Posterior vena cava (tissue), 2 donors: ENCODE data around the gene DCHS1. TPM values are rescaled to one million over a fixed set of nuclear protein-coding genes. Genes with fewer than 3 reads are reported as not detected.

Experiments used
- DNase-seq: peaks from one replicate; pipeline ENCODE4 v3.0.0-alpha.2; 2020; ENCODE audit warnings: low spot score
- intact Hi-C, 2 donors: fragments of 100-400 bp; cut with DNase I; formaldehyde crosslinking; loops; one replicate each; pipeline versions ENCODE4 v1.14.1 to v1.14.2; 2022 to 2023
- total RNA-seq, 2 donors: library from RNA; stranded (reverse); fragmentation: NEBNext Ultra II Directional; extraction: Animal tissue kit (Norgen Biotek cat#: 25700); gene quantifications; one replicate each; pipeline ENCODE4 v1.2.1, GENCODE V29; 2021
- donor health status: DM: yes; HTN: yes; CAD: no.
- donor health status: DM: yes; HTN: yes; CAD: no.

Gene DCHS1
- total RNA-seq, 2 donors from 2014 or later: 28.9 to 42.3 TPM

DNA sequence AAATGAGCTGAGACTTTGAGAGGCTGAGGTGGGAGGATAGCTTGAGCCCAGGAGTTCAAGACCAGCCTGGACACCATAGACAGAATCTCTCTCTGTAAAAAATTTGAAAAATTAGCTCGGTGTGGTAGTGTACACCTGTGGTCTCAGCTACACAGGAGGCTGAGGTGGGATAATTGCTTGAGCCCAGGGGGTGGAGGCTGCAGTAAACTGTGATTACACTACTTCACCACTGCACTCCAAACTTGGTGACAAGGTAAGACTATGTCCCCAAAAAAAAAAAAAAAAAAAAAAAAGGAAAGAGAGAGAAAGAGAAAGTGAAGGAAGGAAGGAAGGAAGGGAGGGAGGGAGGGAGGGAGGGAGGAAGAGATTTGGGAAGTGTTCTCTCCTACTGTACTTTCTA, 77.5 kb downstream of the DCHS1 start:
- DNase-seq: no peak
- intact Hi-C loops: no loop called here

DNA sequence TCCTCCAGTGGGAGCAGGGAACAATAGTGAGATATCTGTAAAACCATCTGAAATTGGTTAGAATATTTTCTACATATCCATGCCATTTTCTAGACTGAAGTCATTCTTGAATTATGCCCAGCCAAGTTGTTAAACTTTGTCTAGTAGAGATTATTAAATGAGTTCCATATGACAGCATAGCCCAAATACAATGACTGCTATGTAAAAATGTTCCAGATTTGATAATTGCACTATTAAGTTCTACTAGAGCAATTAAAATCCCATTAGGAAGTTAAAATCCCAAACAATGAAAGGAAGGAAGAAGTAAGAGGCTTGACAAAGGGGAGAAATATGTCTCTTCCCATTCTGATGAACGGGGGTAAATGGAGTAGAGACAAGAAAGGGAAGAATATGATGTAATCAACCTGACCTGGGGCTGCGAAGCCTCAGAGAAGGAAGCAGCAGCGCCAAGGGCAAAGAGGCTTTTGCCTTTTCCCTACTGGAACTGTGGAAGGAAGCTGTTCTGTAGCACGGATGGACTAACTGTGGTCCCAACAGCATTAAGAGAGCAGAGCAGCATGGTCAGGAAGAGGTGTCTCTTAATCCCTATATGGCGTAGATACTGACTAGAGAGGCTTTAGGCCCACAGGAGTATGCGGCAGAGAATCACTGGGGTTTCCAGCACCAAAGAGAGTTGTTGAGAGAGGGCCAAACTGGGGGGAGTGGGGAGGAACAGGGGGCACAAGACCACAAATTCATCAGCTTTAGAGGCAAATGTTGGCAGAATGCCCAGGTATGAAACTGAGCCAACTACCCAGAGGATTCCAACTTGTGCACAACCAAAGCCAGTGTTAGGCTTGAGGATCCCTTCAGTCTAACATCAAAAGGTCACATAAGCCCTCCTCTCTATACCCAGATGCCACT, 78.9 kb downstream of the DCHS1 start:
- intact Hi-C loops: no loop called here
- no peak for DNase-seq

DNA sequence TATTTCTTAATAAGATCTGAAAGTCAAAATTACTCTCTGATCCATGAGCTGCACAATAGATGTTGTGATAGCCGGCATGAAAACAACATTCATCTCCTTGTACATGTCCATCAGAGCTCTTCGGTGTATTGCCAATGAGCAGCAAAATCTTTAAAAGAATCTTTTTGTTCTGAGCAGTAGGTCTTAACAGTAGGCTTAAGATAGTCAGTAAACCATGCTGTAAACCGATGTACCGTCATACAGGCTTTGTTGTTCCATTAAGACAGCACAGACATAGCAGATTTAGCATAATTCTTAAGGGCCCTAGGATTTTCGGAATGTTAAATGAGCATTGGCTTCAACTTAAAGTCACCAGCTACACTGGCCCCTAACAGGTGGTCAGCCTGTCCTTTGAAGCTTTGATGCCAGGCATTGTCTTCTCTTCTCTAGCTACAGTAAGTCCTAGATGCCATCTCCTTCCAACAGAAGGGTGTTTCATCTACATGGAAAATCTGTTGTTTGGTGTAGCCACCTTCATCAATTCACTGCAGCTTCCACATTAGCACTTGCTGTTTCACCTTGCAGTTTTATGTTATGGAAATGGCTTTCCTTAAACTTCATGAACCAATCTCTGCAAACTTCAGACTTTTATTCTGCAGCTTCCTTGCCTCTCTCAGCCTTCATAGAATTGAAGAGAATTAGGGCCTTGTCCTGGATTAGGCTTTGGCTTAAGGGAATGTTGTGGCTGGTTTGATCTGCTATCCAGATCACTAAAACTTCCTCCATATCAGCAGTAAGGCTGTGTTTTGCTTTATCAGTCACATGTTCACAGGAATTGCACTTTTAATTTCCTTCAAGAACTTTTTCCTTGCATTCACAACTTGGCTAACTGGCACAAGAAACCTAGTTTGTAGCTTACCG, 80.5 kb downstream of the DCHS1 start:
- DNase-seq: no peak
- intact Hi-C loops: loop anchor here in 1 of 2 donors (5.0 kb wide), 1 partner anchor 38 kb away; no protein-coding TSS in a partner anchor

DNA sequence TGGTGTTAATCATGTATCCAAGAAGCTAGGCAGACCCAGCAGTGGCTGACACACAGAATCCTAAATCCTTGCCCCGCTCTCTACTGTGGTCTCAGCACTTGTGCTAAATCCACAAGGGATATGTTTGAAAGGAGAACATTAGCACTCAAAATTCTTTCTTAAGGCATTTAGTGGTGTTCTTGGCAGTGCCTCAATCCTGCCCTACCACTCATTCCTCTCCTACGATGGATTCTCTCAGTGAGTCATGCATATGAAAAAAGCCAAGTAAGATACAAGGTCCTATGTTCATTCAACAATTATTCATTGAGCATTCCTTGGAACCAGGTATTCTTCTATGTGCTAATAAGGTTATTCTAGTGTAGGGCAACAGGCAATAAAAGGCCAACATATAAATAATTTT, 83.4 kb downstream of the DCHS1 start:
- intact Hi-C loops: loop anchor here in 1 of 2 donors (5.0 kb wide), 1 partner anchor 35 kb away; no protein-coding TSS in a partner anchor
- no peak for DNase-seq

DNA sequence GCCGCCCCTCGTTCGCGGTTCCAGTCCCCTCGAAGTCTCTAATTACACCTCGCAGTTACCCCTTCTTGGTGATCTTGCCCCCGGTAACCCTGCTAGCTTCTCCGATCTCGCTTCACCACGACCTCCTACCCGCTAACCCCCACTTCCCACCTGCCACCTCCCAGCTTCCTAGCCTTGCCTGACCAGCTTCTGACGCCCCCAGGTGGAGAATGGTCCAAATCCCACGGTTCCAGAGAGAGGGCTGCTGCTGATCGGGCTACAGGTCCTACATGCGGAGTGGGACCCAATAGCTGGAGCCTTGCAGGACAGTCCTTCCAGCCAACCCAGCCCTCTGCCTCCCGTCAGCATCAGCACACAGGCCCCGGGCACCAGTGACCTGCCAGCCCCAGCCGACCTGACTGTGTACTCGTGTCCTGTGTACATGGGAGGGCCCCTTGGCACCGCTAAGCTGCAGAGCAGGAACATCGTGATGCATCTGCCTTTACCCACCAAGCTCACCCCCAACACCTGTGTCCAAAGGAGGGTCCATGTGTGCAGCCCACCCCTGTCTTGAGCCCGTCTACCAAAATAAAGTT, 84.1 kb downstream of the DCHS1 start:
- DNase-seq: no peak
- intact Hi-C loops: loop anchor here in 1 of 2 donors (5.0 kb wide), 1 partner anchor 34 kb away; no protein-coding TSS in a partner anchor

Other genes with a start within 250 kb of the DCHS1 start
- gene APBB1, start 236.7 kb downstream of the DCHS1 start, total RNA-seq: 10 to 100 TPM; 43.6 to 65.3 TPM
- 1 to 10 TPM; 1.2 to 1.7 TPM for gene HPX, start 214.8 kb downstream of the DCHS1 start, total RNA-seq
- 10 to 100 TPM; 22.0 to 23.2 TPM for gene TRIM3, start 181.9 kb downstream of the DCHS1 start, total RNA-seq
- gene ARFIP2, start 174.5 kb downstream of the DCHS1 start, total RNA-seq: 10 to 100 TPM; 27.4 to 29.2 TPM
- gene TIMM10B, start 174.3 kb downstream of the DCHS1 start, total RNA-seq: 10 to 100 TPM; 33.6 to 34.9 TPM
- gene DNHD1, start 158.5 kb downstream of the DCHS1 start, total RNA-seq: 10 to 100 TPM in 1 of 2 donors, 1 to 10 TPM in 1; 9.3 to 10.3 TPM
- gene RRP8, start 52.2 kb downstream of the DCHS1 start, total RNA-seq: 10 to 100 TPM; 16.6 to 17.6 TPM
- 100 to 1,000 TPM; 340 to 384 TPM for gene ILK, start 52.0 kb downstream of the DCHS1 start, total RNA-seq
- 100 to 1,000 TPM in 1 of 2 donors, 10 to 100 TPM in 1; 85.9 to 107 TPM for gene TAF10, start 43.6 kb downstream of the DCHS1 start, total RNA-seq
- 100 to 1,000 TPM in 1 of 2 donors, 10 to 100 TPM in 1; 80.9 to 137 TPM for gene TPP1, start 36.4 kb downstream of the DCHS1 start, total RNA-seq
- gene MRPL17, start 27.5 kb upstream of the DCHS1 start, total RNA-seq: 10 to 100 TPM; 25.6 to 28.2 TPM
- gene OR2AG2, start 116.2 kb upstream of the DCHS1 start, total RNA-seq: under 1 TPM in 1 of 2 donors, not detected in 1; 0.10 TPM
- gene OR2AG1, start 127.2 kb upstream of the DCHS1 start, total RNA-seq: not detected
- gene OR6A2, start 143.9 kb upstream of the DCHS1 start, total RNA-seq: under 1 TPM in 1 of 2 donors, not detected in 1; 0.33 TPM
- gene OR10A5, start 189.9 kb upstream of the DCHS1 start, total RNA-seq: not detected
- not detected for gene OR10A2, start 207.2 kb upstream of the DCHS1 start, total RNA-seq
- not detected for gene OR10A4, start 220.8 kb upstream of the DCHS1 start, total RNA-seq
- gene OR2D2, start 236.7 kb upstream of the DCHS1 start, total RNA-seq: not detected